Muscle of back (tissue), 11 donors: Measurements from ENCODE around the gene NSMF. TPM values are rescaled to one million over a fixed set of nuclear protein-coding genes. Genes with fewer than 3 reads are reported as not detected.

Experiments
- DNase-seq, 3 donors: peaks; one replicate each; pipeline versions ENCODE4 v3.0.0 to v3.0.0-alpha.2; 2013
- polyA plus RNA-seq, 10 donors: library from polyadenylated mRNA; unstranded; fragments of 120-200 nt; gene quantifications; one replicate each; pipeline ENCODE4 v1.2.1, GENCODE V29; 2013; ENCODE audit not compliant: insufficient read length in 10 of 10

NSMF gene
- polyA plus RNA-seq, 10 donors: 17.1 to 30.9 (median 20.2) TPM

GRCh38 chr9:137434498-137435380, 24.4 kb downstream of the NSMF start:
- DNase-seq: no peak

GRCh38 chr9:137433916-137434431, 25.2 kb downstream of the NSMF start:
- DNase-seq: no peak

- DNase-seq: no peak
Observed at GRCh38 chr9:137433349-137433915, 25.7 kb downstream of the NSMF start.

GRCh38 chr9:137432687-137433348, 26.3 kb downstream of the NSMF start:
- no peak for DNase-seq

GRCh38 chr9:137431416-137431931, 27.7 kb downstream of the NSMF start:
- DNase-seq: no peak

- no peak for DNase-seq
Observed at GRCh38 chr9:137430723-137431415, 28.3 kb downstream of the NSMF start.

GRCh38 chr9:137429974-137430722, 29.0 kb downstream of the NSMF start:
- DNase-seq: no peak

GRCh38 chr9:137429546-137429890, 29.6 kb downstream of the NSMF start:
- DNase-seq: no peak

GRCh38 chr9:137428841-137429545, 30.1 kb downstream of the NSMF start:
- no peak for DNase-seq

GRCh38 chr9:137428311-137428630, 30.9 kb downstream of the NSMF start:
- DNase-seq: no peak

- no peak for DNase-seq
Observed at GRCh38 chr9:137427454-137428310, 31.5 kb downstream of the NSMF start.

- no peak for DNase-seq
Observed at GRCh38 chr9:137426018-137426681, 33.0 kb downstream of the NSMF start.

GRCh38 chr9:137423514-137424291, 35.4 kb downstream of the NSMF start:
- DNase-seq: no peak

- DNase-seq: peak; percentile 90 to 92 (median 91)
Observed at GRCh38 chr9:137422604-137423513, 36.3 kb downstream of the NSMF start, which contains the start of the genes EXD3 and NOXA1. TSS of gene EXD3 (minus strand) at chr9:137423162. CDS start at chr9:137395357, 27,805 bp downstream. TSS of gene NOXA1 (plus strand) at chr9:137423393. CDS start at chr9:137423530, 137 bp downstream.

GRCh38 chr9:137421838-137422603, 37.1 kb downstream of the NSMF start:
- DNase-seq: no peak
